Muscle layer of colon (tissue), 2 donors: ENCODE data around the gene FAH.
A peak's percentile ranks its signal among the peaks of the same experiment; 100 is the strongest.
"Not testable (repeated sequence)": the region's sequence is repeated elsewhere in the genome, so short reads cannot be mapped to it uniquely, and the experiment has no call there.

Experiments used
- H3K27ac ChIP-seq: one replicate; pipeline ENCODE4 v1.7.0; 2013; ENCODE audit warnings: low read depth, mild to moderate bottlenecking, low read length, moderate library complexity
- H3K27me3 ChIP-seq, 2 donors: one replicate each; pipeline ENCODE4 v1.7.0; 2013; ENCODE audit warnings: low read length in 2 of 2, mild to moderate bottlenecking in 2 of 2; ENCODE audit not compliant: insufficient read depth in 2 of 2, control insufficient read depth in 1 of 2
- H3K36me3 ChIP-seq: one replicate; pipeline ENCODE4 v1.7.0; 2013; ENCODE audit warnings: mild to moderate bottlenecking, low read length; ENCODE audit not compliant: insufficient read depth
- H3K4me1 ChIP-seq: one replicate; pipeline ENCODE4 v1.7.0; 2013; ENCODE audit warnings: mild to moderate bottlenecking, low read length; ENCODE audit not compliant: insufficient read depth
- H3K4me3 ChIP-seq, 2 donors: one replicate each; pipeline ENCODE4 v1.7.0; 2013; ENCODE audit warnings: low read length in 2 of 2, low read depth in 1 of 2, mild to moderate bottlenecking in 1 of 2, moderate library complexity in 1 of 2
- H3K9ac ChIP-seq: one replicate; pipeline ENCODE4 v1.7.0; 2013; ENCODE audit warnings: low read length
- H3K9me3 ChIP-seq: one replicate; pipeline ENCODE4 v1.7.0; 2013; ENCODE audit warnings: mild to moderate bottlenecking, low read length
- donor health status: abdominal sarcoma.
- donor health status: Adenocarcinoma of cecum.

Gene FAH

DNA sequence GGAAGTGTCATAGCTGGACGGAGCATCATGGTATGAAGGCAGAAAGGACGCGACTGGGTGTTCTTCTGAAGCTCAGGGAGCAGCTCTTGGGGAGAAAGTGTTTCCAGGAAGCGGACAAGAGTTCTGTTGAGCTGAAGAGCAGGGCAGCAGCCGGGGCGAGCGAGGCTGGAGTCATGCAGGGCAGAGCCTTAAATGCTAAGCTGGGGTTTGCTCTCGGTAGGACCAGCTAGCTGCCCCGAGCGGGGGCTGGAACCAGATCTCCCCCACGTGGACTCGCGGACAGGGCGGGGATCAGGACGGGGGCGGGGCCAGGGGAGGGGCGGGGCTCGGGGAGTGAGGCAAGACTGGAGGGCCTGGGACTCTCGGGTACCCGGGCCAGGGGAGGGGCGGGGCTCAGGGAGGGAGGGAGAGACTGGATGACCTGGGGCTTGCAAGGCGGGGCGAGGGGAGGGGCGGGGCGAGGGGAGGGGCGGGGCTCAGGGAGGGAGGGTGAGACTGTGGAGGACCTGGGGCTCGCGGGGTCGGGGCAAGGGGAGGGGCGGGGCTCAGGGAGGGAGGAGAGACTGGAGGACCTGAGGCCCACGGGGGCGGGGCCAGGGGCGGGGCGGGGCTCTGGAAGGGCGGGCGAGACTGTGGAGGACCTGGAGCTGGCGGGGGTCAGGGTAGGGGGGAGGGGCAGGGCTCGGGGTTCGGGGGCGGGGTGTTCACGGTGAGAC, 461 bp upstream of the FAH start:
- peak overlapping the region; percentile 54 to 56 for H3K4me3 ChIP-seq
- H3K27me3 ChIP-seq: no peaks in the 10 kb centered on the region
- no peaks in the 10 kb centered on the region for H3K9me3 ChIP-seq
- H3K9ac ChIP-seq: no peak overlapping the region
- peaks cover 16% of the 10 kb centered on the region for H3K4me1 ChIP-seq
- H3K36me3 ChIP-seq: no peaks in the 10 kb centered on the region
- H3K27ac ChIP-seq: peak overlapping the region; percentile 71

DNA sequence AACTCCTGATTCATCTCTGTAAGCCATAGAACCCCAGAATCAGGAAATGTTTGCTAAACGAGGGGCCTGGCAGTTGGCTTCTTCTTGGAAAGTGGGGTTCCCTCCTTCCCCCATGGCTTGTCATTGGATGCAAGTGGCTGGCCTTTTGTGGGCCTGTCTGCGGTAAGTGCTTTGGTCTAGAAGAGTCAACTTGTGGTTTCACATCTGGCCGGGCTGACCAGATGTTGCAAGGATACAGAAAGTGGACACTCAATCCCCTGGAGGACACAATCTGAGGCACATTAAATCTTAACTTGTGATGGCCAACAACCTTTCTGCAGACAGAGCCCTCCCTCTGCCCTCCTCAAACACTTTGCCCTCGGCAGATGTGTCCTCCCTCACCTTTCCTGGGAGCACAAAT, 1.1 kb downstream of the FAH start:
- no peaks in the 10 kb centered on the region for H3K9me3 ChIP-seq
- H3K4me1 ChIP-seq: peaks cover 16% of the 10 kb centered on the region
- no peak overlapping the region for H3K9ac ChIP-seq
- H3K36me3 ChIP-seq: peaks cover 7% of the 10 kb centered on the region
- H3K27ac ChIP-seq: peak overlapping the region; percentile 67
- H3K4me3 ChIP-seq: peak overlapping the region in 1 of 2 donors; percentile 69
- H3K27me3 ChIP-seq: no peaks in the 10 kb centered on the region

DNA sequence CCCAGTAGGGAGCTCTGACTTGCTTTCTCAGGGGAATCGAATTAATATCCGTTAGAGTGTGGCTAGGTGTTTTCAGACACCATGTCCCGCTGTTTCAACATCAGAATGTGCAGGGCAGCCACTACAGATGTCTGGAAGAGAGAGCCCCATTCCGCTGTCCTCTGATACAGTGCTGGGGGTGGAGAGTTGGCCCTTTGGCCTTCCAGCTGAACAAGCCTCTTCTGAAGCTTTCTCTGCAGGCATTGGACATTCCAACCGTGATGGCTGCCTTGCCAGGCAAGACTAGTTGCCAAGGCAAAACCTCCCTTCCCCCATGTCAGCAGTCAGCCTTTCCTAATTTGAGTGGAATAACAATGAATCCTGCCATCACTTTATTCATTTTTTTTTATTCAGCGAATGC, 1.5 kb downstream of the FAH start:
- H3K36me3 ChIP-seq: peaks cover 7% of the 10 kb centered on the region
- H3K9me3 ChIP-seq: no peaks in the 10 kb centered on the region
- no peaks in the 10 kb centered on the region for H3K27me3 ChIP-seq
- H3K4me1 ChIP-seq: peaks cover 16% of the 10 kb centered on the region
- no peak overlapping the region for H3K9ac ChIP-seq
- H3K27ac ChIP-seq: no peak overlapping the region
- no peak overlapping the region for H3K4me3 ChIP-seq

DNA sequence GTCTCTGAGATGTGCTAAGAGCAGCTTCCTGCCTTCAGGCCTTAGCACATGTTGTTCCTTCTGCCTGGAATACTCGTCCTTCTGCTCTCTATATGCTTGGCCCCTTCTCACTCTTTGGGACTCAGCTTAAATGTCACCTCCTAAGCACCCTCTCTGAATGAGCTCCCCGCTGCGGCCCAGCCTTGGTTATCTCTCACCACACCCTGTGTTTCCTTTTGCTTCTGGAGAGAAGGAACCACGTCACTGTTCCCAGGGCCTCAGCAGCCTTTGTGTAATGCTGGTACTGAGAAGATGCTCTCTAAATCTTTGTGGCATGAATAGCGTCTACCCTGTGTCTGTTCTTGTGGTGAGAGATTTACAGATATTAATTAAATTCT, 2.2 kb downstream of the FAH start:
- no peak overlapping the region for H3K4me3 ChIP-seq
- H3K9ac ChIP-seq: no peak overlapping the region
- no peak overlapping the region for H3K27ac ChIP-seq
- no peaks in the 10 kb centered on the region for H3K9me3 ChIP-seq
- peaks cover 7% of the 10 kb centered on the region for H3K36me3 ChIP-seq
- no peaks in the 10 kb centered on the region for H3K27me3 ChIP-seq
- peaks cover 16% of the 10 kb centered on the region for H3K4me1 ChIP-seq

DNA sequence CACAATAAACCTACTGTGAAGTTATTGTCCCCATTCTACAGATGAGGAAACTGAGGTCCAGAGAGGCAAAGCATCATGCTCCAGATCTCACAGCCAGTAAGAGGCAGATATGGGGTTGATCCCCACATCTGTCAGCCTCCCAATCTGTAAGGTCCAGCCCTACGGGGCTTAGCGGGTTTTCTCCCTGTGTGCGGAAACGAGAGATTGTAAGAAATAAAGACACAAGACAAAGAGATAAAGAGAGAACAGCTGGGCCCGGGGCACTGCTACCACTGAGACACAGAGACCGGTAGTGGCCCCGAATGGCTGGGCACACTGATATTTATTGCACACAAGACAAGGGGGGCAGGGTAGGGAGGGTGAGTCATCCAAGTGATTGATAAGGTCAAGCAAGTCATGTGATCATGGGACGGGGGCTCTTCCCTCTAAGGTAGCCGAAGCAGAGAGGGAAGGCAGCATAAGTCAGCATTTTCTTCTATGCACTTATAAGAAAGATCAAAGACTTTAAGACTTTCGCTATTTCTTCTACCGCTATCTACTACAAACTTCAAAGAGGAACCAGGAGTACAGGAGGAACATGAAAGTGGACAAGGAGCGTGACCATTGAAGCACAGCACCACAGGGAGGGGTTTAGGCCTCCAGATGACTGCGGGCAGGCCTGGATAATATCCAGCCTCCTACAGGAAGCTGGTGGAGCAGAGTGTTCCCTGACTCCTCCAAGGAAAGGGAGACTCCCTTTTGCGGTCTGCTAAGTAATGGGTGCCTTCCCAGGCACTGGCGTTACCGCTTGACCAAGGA, 2.8 kb downstream of the FAH start:
- not testable (repeated sequence) for H3K27ac ChIP-seq, H3K27me3 ChIP-seq, H3K4me3 ChIP-seq, H3K36me3 ChIP-seq, H3K9me3 ChIP-seq, H3K9ac ChIP-seq
- peaks cover 21% of the 10 kb centered on the region for H3K4me1 ChIP-seq

DNA sequence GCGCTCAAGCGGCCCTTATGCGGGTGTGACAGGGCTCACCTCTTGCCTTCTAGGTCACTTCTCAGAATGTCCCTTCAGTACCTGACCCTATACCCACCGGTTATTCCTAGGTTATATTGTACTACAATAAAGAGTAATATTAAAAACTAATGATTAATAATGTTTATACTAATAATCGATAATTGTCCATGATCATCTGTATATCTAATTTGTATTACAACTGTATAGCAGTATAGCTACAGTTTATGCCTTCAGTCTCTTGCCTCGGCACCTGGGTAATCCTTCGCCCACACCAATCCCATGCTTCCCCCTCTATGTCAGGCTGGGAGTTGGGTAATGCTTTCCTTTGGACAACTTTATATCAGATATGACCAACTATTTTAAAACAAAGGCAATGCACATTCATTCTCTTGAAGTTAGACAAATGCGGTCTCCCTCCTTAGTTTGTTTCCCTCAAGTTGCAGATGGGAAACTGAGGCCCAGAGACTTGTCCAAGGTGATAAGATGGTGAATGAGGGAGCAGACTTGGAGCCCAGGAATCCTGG, 3.4 kb downstream of the FAH start:
- Histone ChIP-seq H3K9me3 (no peaks in the 10 kb centered on the region), H3K27me3 (no peaks in the 10 kb centered on the region), H3K27ac (no peak overlapping the region), H3K36me3 (peaks cover 12% of the 10 kb centered on the region), H3K4me3 (no peak overlapping the region), H3K4me1 (peaks cover 28% of the 10 kb centered on the region), H3K9ac (no peak overlapping the region)

DNA sequence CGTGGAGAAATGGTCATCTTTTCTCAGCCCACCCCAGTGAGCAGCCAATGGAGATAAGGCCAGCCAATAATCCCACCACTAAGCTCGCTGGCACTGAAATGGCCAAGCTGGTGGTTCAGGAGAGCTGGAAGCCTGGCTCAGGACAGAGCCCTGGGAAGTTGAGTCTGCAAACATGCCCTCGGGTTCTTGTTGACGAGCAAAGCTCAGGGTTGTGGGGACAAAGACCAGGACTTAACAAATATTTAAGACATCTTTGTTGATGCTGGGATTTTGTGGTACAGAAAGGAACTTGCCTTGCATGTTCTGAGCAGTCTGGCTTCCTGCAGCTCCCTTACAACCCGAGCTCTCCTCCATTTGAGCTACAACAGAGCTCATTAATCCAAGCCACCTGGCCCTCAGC, 4.4 kb downstream of the FAH start:
- Histone ChIP-seq H3K36me3 (peaks cover 14% of the 10 kb centered on the region), H3K9ac (no peak overlapping the region), H3K9me3 (no peaks in the 10 kb centered on the region), H3K4me1 (peaks cover 32% of the 10 kb centered on the region), H3K27ac (no peak overlapping the region), H3K27me3 (no peaks in the 10 kb centered on the region), H3K4me3 (no peak overlapping the region)

DNA sequence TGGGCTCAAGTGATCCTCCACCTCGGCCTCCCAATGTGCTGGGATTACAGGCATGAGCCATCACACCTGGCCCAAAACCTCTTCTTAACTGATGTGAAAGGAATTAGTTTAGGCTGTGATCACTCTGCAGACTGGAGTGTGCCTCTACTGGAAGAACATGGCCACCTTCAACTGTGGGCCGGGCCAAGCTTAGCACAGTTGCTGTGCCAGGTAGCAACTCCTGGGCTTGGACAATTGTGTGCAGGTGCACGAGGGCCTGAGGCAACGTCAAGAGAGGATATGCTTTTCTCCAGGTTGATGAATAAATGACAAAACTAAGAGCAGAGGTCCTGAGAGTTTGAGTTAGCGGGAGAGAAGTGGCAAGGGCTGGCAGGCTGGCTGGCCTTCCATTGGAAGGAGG, 6.5 kb downstream of the FAH start:
- Histone ChIP-seq H3K36me3 (peaks cover 14% of the 10 kb centered on the region), H3K27me3 (no peaks in the 10 kb centered on the region), H3K9ac (no peak overlapping the region), H3K4me3 (no peak overlapping the region), H3K27ac (no peak overlapping the region), H3K9me3 (no peaks in the 10 kb centered on the region), H3K4me1 (peaks cover 29% of the 10 kb centered on the region)

DNA sequence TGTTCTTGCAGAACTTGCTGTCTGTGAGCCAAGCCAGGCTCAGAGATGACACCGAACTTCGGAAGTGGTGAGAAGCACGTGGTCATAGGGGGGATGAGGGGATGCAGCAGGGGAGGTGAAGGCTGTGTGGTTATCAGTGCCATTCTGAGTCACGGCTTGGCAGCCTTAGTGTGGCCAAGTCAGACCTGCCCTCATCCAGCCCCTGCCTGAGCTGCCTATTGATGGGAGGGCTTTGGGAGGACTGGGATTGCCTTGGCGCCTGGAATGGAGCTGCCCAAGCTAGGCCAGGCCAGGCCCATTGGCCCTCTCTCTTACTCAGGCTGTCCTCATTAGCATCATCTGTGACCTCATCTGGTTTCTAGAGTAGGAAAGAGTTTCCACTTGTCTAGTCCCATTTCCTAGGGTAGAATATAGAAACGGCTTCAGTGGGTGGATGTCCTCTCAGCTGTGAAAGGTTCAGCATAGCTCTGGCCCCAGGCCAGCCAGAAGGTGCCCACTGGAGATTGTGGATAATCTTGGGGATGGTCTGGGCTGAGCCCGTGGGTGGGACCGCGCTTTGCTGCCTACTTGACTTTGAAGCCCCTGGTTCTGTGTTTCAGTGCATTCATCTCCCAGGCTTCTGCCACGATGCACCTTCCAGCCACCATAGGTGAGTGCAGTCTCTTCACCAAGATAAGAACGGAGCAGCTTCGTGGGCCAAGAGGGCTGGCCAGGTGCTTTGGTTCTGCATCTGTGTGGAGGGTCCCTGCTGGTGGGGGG, 7.2 kb downstream of the FAH start:
- Histone ChIP-seq H3K4me1 (peaks cover 29% of the 10 kb centered on the region), H3K27ac (peak overlapping the region; percentile 35), H3K36me3 (peaks cover 14% of the 10 kb centered on the region), H3K9me3 (no peaks in the 10 kb centered on the region), H3K4me3 (no peak overlapping the region), H3K27me3 (no peaks in the 10 kb centered on the region), H3K9ac (no peak overlapping the region)

DNA sequence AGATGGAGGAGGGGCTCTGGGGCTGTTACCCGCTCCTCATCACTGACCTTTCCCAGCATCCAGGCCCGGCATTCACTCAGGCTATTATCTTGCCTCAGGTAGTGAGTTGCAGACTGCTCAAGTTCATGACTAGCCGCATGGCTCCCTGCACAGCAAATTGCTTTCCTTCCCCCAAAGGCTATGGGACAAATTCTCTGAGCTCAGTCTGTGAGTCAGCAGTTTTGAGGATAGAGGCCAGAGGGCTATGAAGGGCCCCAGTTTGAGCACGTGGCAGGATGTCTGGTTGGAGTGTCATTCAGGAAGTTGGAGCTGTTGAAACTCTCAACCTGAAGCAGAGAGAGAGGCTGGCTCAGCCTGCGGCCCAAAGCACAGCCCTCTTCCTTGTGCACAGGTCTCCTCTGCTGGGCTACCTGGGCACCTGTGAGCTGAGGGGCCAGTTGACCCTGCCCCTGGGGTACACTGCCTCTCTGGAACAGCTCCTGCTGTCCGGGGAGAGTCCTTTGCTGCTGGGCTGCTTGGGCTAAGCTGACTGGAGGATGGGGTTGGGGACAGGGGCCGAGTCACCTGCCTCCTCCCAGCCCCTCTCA, 7.9 kb downstream of the FAH start:
- H3K4me3 ChIP-seq: no peak overlapping the region

DNA sequence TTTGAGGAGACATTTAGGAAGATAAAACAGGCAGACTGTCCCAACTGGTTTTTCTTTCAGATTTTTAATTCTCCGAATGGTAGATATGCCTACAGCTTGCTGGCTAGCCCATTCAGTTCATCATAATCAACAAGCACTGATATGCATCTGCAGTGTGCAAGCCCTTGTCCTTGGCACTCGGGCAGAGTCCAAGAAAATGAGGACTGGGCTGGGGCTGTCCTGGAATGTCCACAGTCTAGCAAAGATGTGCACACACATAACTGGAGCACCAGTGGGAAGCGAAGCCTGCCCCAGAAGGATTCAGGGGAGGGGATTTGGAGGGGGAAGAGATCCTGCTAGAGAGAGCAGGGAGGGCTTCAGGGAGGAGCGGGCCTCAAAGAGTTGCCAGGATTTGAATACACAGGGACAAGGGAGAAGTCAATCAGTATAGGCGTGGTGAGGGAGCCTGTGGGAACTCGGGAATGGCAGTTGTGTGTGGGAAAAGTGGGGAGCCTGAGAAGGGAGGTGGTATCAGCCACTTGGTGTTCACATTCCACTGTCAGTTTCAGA, 8.7 kb downstream of the FAH start:
- H3K4me3 ChIP-seq: no peak overlapping the region
- peak overlapping the region; percentile 12 for H3K27ac ChIP-seq
- H3K36me3 ChIP-seq: peaks cover 14% of the 10 kb centered on the region
- H3K9ac ChIP-seq: no peak overlapping the region
- peaks cover 29% of the 10 kb centered on the region for H3K4me1 ChIP-seq
- no peaks in the 10 kb centered on the region for H3K9me3 ChIP-seq
- no peaks in the 10 kb centered on the region for H3K27me3 ChIP-seq

More for the DNA sequence above, 7.9 kb downstream of the FAH start:
- peak overlapping the region; percentile 35 for H3K27ac ChIP-seq
- H3K4me1 ChIP-seq: peaks cover 29% of the 10 kb centered on the region
- H3K9me3 ChIP-seq: no peaks in the 10 kb centered on the region
- H3K27me3 ChIP-seq: no peaks in the 10 kb centered on the region
- peaks cover 14% of the 10 kb centered on the region for H3K36me3 ChIP-seq
- H3K9ac ChIP-seq: no peak overlapping the region
